Measurements from ENCODE around the gene MYO9A. TPM values are rescaled to one million over a fixed set of nuclear protein-coding genes. Genes with fewer than 3 reads are reported as not detected.
A peak's percentile ranks its signal among the peaks of the same experiment; 100 is the strongest.
"Not testable (repeated sequence)": the region's sequence is repeated elsewhere in the genome, so short reads cannot be mapped to it uniquely, and the experiment has no call there.

MYO9A gene
- polyA plus RNA-seq, 12 donors, result 26.1 to 399 (median 30.5) TPM

- DNase-seq, result no peak
These were observed 22.1 kb upstream of the MYO9A start for GRCh38 chr15:72140088-72140487.

GRCh38 chr15:72139667-72140066 is 21.7 kb upstream of the MYO9A start:
- no peak for DNase-seq

GRCh38 chr15:72136170-72137051 is 18.5 kb upstream of the MYO9A start:
- no peak for DNase-seq

- no peak for DNase-seq
These were observed 17.8 kb upstream of the MYO9A start for GRCh38 chr15:72135719-72136118.

- no peak for DNase-seq
These were observed 15.3 kb upstream of the MYO9A start for GRCh38 chr15:72133211-72133610.

- no peak for DNase-seq
These were observed 14.0 kb upstream of the MYO9A start for GRCh38 chr15:72131922-72132321.

GRCh38 chr15:72130272-72130671 is 12.3 kb upstream of the MYO9A start:
- DNase-seq, result no peak

- DNase-seq, result no peak
These were observed 10.4 kb upstream of the MYO9A start for GRCh38 chr15:72128359-72128758.

- no peak for DNase-seq
These were observed 9.9 kb upstream of the MYO9A start for GRCh38 chr15:72127724-72128322.

- no peak for DNase-seq
These were observed 6.3 kb upstream of the MYO9A start for GRCh38 chr15:72124218-72124617.

- DNase-seq, result peak; percentile 84
These were observed 399 bp downstream of the MYO9A start for GRCh38 chr15:72117486-72118016.

- peak; percentile 47 for DNase-seq
These were observed 1.0 kb downstream of the MYO9A start for GRCh38 chr15:72116731-72117485.

GRCh38 chr15:72113347-72114031 is 4.5 kb downstream of the MYO9A start:
- DNase-seq, result no peak

- no peak for DNase-seq
These were observed 5.1 kb downstream of the MYO9A start for GRCh38 chr15:72112805-72113204.

- peak; percentile 46 for DNase-seq
These were observed 5.8 kb downstream of the MYO9A start for GRCh38 chr15:72112116-72112515.

- DNase-seq, result no peak
These were observed 7.6 kb downstream of the MYO9A start for GRCh38 chr15:72110355-72110754.

- no peak for DNase-seq
These were observed 11.9 kb downstream of the MYO9A start for GRCh38 chr15:72106068-72106467.

GRCh38 chr15:72105111-72105510 is 12.8 kb downstream of the MYO9A start:
- no peak for DNase-seq

- not testable (repeated sequence) for DNase-seq
These were observed 17.4 kb downstream of the MYO9A start for GRCh38 chr15:72100551-72100950.

- no peak for DNase-seq
These were observed 18.8 kb downstream of the MYO9A start for GRCh38 chr15:72099155-72099554.

GRCh38 chr15:72098040-72098439 is 19.9 kb downstream of the MYO9A start:
- no peak for DNase-seq

GRCh38 chr15:72096796-72097195 is 21.2 kb downstream of the MYO9A start:
- DNase-seq, result no peak
